Prostate gland (tissue), 2 donors: ENCODE measurements around the gene PLA2G3.

Source experiments
- CTCF ChIP-seq, 4 experiments: fragments of 200-600 bp in 2 of 4; fragments of 450-650 bp in 2 of 4; sonication (generic) in 2 of 4; IDR thresholded peaks; 1 replicate in 3 of 4; 2 replicates in 1 of 4; pipeline ENCODE4 v1.5.1; 2016 to 2019; ENCODE audit warnings: antibody characterized with exemption in 4 of 4, mild to moderate bottlenecking in 2 of 4, moderate library complexity in 2 of 4
- POLR2A ChIP-seq: fragments of 450-650 bp; IDR thresholded peaks from one replicate; pipeline ENCODE4 v1.6.1; 2016; ENCODE audit warnings: antibody characterized with exemption, mild to moderate bottlenecking

GRCh38 chr22:31178859-31179258 lies 38.6 kb upstream of the PLA2G3 start:
- TF ChIP-seq CTCF (IDR thresholded peaks at IDR 0.05) (no peak), POLR2A (no peak)
